ENCODE results near the gene CCM2. TPM values are rescaled to one million over a fixed set of nuclear protein-coding genes. Genes with fewer than 3 reads are reported as not detected.

The CCM2 gene
- total and polyA plus RNA-seq, 5 experiments from 2014 or later = 49.9 to 167 (median 81.7) TPM

- POLR2A ChIA-PET = interaction anchor here (0.5 to 10.5 kb wide), 16 partner anchors 10 to 488 kb away, joined by 3 to 207 read pairs (median 4); partner anchors contain the start of genes CCM2, DDX56, NUDCD3 and PURB
- H3K4me3 Mint-ChIP-seq = peak overlapping the region; percentile 90 to 99 (median 94)
- peaks cover 24 to 83% (median 75%) of the 10 kb centered on the region in 4 donors for H3K4me1 Mint-ChIP-seq
- peak overlapping the region; percentile 89 to 98 (median 96) for H3K27ac Mint-ChIP-seq
- DNase-seq = peak in 3 of 10 donors; percentile 14 to 62 (median 20)
- H3K36me3 Mint-ChIP-seq = peaks cover 0 to 45% (median 0%) of the 10 kb centered on the region in 3 donors
- no peak for ATAC-seq
- H3K9me3 Mint-ChIP-seq = no peaks in the 10 kb centered on the region
- H3K27me3 Mint-ChIP-seq = no peaks in the 10 kb centered on the region
Measured at GRCh38 chr7:44977959-44978335, 22.1 kb upstream of the CCM2 start.

DNA sequence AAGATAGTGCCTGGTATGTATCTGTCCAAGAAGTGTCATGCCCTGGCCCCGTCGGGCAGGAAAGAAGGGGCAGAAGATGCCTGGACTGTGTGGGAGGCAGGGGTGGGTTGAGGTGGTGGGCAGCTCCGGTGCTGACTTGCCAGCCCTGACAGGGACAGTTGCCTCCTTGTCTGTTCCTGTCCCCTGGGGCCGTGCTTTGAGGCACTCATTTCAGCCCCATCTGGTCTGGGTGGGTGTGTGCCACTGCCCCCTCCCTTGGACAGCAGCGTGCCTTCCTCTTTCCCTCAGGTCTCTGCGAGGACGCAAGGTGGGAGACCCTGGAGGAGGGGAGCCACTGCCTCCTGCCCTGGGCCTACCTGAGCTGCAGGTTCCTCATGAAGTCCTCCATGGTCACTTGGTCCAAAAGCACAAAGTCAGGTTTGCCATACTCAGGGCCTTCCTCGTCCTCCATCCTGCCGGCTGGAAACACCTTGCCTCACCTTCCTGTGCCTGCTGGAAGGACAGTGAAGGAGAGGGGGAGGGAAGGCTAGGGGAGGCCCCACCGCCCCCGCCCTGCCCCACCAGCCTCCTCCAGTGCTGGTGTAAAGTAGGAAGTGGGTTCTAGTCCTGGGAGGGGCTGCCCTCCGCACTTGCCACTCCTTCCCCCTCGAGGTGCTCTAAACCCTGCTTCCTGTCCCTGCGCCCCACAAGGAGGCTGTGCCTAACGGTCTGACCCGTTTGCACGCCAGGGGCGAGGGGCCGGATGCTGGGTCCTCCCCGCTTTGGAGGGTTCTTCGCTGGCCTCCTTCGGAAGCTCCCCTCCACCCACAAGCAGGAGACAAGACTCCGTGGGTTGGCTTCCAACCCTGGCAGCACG is 21.3 kb upstream of the CCM2 start, which contains the start of gene MYO1G:
Gene MYO1G, minus strand, starts transcription at position 505 of the 856 bp plus-strand sequence. Its CDS starts 54 bp downstream, at position 451.
- Mint-ChIP-seq H3K9me3 (no peaks in the 10 kb centered on the region), H3K4me3 (peak within 1 kb of the TSS; percentile 90 to 99 (median 94)), H3K4me1 (peaks cover 27 to 87% (median 79%) of the 10 kb centered on the region in 4 donors), H3K36me3 (peaks cover 0 to 49% (median 6%) of the 10 kb centered on the region in 3 donors), H3K27ac (peak within 1 kb of the TSS; percentile 89 to 98 (median 96)), H3K27me3 (no peaks in the 10 kb centered on the region)
- POLR2A ChIA-PET = interaction anchor here (0.5 to 10.5 kb wide), 19 partner anchors 10 to 489 kb away, joined by 3 to 207 read pairs (median 4); partner anchors contain the start of genes CCM2, DDX56, NUDCD3 and PURB
- peak; percentile 81 to 85 for ATAC-seq
- DNase-seq = peak; percentile 60 to 95 (median 86)

GRCh38 chr7:44979481-44980392 is 20.3 kb upstream of the CCM2 start:
- peak overlapping the region; percentile 90 to 99 (median 94) for H3K4me3 Mint-ChIP-seq
- no peaks in the 10 kb centered on the region for H3K9me3 Mint-ChIP-seq
- H3K36me3 Mint-ChIP-seq = peaks cover 2 to 51% (median 16%) of the 10 kb centered on the region in 3 donors
- ATAC-seq = no peak
- H3K27me3 Mint-ChIP-seq = no peaks in the 10 kb centered on the region
- peaks cover 32 to 88% (median 80%) of the 10 kb centered on the region in 4 donors for H3K4me1 Mint-ChIP-seq
- H3K27ac Mint-ChIP-seq = peak overlapping the region; percentile 89 to 98 (median 96)
- POLR2A ChIA-PET = interaction anchor here (0.6 to 10.5 kb wide), 13 partner anchors 9 to 490 kb away, joined by 3 to 207 read pairs (median 4); partner anchors contain the start of genes CCM2, NUDCD3, PURB and TBRG4
- DNase-seq = peak in 1 of 10 donors; percentile 10

GRCh38 chr7:44980393-44981034 is 19.5 kb upstream of the CCM2 start:
- POLR2A ChIA-PET = interaction anchor here (0.6 to 10.5 kb wide), 8 partner anchors 11 to 135 kb away, joined by 3 to 207 read pairs (median 4); partner anchors contain the start of gene PURB
- H3K9me3 Mint-ChIP-seq = no peaks in the 10 kb centered on the region
- H3K4me1 Mint-ChIP-seq = peaks cover 35 to 88% (median 82%) of the 10 kb centered on the region in 4 donors
- ATAC-seq = peak; percentile 29 to 39
- peak in 9 of 10 donors; percentile 21 to 71 (median 53) for DNase-seq
- H3K36me3 Mint-ChIP-seq = peaks cover 8 to 52% (median 21%) of the 10 kb centered on the region in 3 donors
- H3K27ac Mint-ChIP-seq = peak overlapping the region; percentile 78 to 98 (median 94)
- peak overlapping the region; percentile 32 to 99 (median 94) for H3K4me3 Mint-ChIP-seq
- no peaks in the 10 kb centered on the region for H3K27me3 Mint-ChIP-seq

DNA sequence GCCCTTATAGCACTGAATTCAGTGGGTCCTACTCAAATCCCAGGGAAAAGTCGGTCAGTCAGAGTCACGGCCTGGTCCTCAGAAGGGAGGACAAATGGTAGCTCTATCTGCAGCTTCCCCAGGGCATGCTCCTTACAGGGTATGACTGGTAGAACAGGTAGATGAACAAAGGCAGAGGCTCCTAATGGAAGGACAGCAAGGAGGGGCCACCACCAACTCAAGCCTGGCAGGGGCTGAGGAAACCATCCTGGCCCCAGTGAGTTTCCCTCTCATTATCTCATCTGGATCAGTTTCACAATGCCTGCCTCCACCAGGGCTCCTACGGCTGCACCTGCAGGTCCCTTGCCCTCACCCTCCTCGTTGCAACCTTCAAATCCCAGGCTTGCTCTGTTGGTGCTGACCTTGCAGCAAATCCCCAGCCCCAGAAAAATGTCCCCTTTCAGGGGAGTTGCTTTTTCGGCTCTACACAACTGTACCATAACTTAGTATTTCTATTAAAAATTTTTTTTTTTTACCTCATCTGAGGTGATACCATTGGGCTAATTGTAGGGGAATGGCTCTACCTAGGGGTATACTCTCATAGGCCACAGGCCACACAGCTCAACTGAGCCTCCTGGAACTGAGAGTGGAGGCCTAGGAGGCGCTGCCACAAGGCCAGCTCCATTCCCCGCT is 18.8 kb upstream of the CCM2 start:
- no peak for ATAC-seq
- Mint-ChIP-seq H3K4me3 (peak overlapping the region in 7 of 10 donors; percentile 46 to 99 (median 93)), H3K27me3 (no peaks in the 10 kb centered on the region), H3K27ac (peak overlapping the region; percentile 78 to 98 (median 94)), H3K36me3 (peaks cover 8 to 55% (median 22%) of the 10 kb centered on the region in 3 donors), H3K4me1 (peaks cover 37 to 89% (median 84%) of the 10 kb centered on the region in 4 donors), H3K9me3 (no peaks in the 10 kb centered on the region)
- DNase-seq = peak in 1 of 10 donors; percentile 15
- POLR2A ChIA-PET = interaction anchor here (0.6 to 10.5 kb wide), 9 partner anchors 10 to 491 kb away, joined by 3 to 207 read pairs (median 4); partner anchors contain the start of gene TBRG4

DNA sequence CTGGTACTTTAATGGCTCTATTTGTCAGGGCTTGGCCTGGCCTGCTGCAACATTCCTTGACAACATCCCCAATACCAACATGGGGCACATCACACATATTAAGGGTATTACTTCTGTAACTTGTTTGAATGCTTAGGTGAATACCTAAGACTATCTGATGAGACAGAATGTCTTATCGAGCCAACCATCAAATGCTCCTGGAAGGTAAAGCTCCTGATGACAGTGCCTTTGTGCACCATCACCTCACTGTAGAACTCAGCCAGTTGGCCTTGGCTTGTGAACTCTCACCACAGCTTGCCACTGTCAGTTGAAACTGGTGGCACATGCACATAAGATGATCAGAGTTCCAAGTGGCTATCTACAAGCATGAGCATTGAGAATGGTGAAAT is 17.5 kb upstream of the CCM2 start:
- no peaks in the 10 kb centered on the region for H3K27me3 Mint-ChIP-seq
- POLR2A ChIA-PET = interaction anchor here (0.7 to 10.5 kb wide), 7 partner anchors 8 to 129 kb away, joined by 4 to 207 read pairs (median 8); partner anchors contain the start of gene TBRG4
- peaks cover 8 to 50% (median 22%) of the 10 kb centered on the region in 3 donors for H3K36me3 Mint-ChIP-seq
- peak in 1 of 10 donors; percentile 10 for DNase-seq
- H3K4me1 Mint-ChIP-seq = peaks cover 36 to 91% (median 84%) of the 10 kb centered on the region in 4 donors
- H3K4me3 Mint-ChIP-seq = peak overlapping the region in 3 of 10 donors; percentile 9 to 36 (median 34)
- H3K9me3 Mint-ChIP-seq = no peaks in the 10 kb centered on the region
- no peak for ATAC-seq
- H3K27ac Mint-ChIP-seq = peak overlapping the region in 8 of 10 donors; percentile 28 to 96 (median 65)

DNA sequence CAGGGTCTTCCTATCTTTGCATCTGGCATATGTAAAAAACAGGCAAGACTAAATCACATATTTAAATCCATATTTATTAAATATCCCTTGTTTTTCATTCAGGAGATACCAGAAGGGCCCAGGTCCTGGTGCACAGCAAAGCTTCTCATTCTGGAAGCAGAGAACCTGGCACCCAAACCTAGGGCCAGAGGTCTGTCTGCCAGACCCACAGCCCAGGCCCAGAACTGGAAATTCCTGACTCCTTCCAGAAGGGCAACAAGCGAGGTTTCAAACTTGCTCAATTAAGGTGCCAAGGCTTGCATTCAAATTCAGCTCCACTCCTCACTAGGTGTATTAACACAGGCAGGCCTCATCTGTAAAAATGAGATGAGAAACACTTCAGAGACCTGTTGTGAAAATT is 17.0 kb upstream of the CCM2 start:
- ATAC-seq (no peak), DNase-seq (peak in 1 of 10 donors; percentile 28)
- Mint-ChIP-seq H3K4me3 (peak overlapping the region in 3 of 10 donors; percentile 4 to 59 (median 34)), H3K4me1 (peaks cover 37 to 91% (median 84%) of the 10 kb centered on the region in 4 donors), H3K27ac (peak overlapping the region in 8 of 10 donors; percentile 51 to 99 (median 73)), H3K9me3 (no peaks in the 10 kb centered on the region), H3K36me3 (peaks cover 8 to 47% (median 22%) of the 10 kb centered on the region in 3 donors), H3K27me3 (no peaks in the 10 kb centered on the region)
- POLR2A ChIA-PET = interaction anchor here (0.7 to 4.9 kb wide), 6 partner anchors 9 to 129 kb away, joined by 3 to 44 read pairs (median 8); partner anchors contain the start of gene TBRG4

GRCh38 chr7:44983742-44984477 is 16.1 kb upstream of the CCM2 start:
- H3K36me3 Mint-ChIP-seq = peaks cover 8 to 47% (median 22%) of the 10 kb centered on the region in 3 donors
- H3K4me3 Mint-ChIP-seq = peak overlapping the region; percentile 36 to 99 (median 97)
- H3K27me3 Mint-ChIP-seq = no peaks in the 10 kb centered on the region
- DNase-seq (peak in 1 of 10 donors; percentile 46), ATAC-seq (no peak)
- H3K4me1 Mint-ChIP-seq = peaks cover 34 to 86% (median 78%) of the 10 kb centered on the region in 4 donors
- peak overlapping the region; percentile 22 to 100 (median 99) for H3K27ac Mint-ChIP-seq
- no peaks in the 10 kb centered on the region for H3K9me3 Mint-ChIP-seq
- POLR2A ChIA-PET = interaction anchor here (0.7 to 4.9 kb wide), 4 partner anchors 14 to 44 kb away, joined by 3 to 44 read pairs (median 23); partner anchors contain the start of gene CCM2

DNA sequence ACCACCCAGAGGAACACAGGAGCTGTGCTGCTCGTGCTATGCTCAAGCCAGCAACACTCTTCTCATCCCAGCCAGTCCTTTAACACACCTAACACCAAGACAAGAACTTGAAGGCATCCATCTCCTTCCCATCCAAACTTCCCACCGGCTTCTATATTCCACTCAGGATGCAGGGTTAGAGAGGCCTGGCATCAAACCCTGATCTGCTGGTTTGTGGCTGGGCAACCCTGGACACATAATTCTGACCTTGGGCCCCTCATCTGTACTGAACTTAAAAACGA is 15.6 kb upstream of the CCM2 start:
- Mint-ChIP-seq H3K36me3 (peaks cover 8 to 47% (median 22%) of the 10 kb centered on the region in 3 donors), H3K4me1 (peaks cover 29 to 81% (median 73%) of the 10 kb centered on the region in 4 donors), H3K27me3 (no peaks in the 10 kb centered on the region), H3K9me3 (no peaks in the 10 kb centered on the region), H3K4me3 (peak overlapping the region; percentile 36 to 99 (median 97)), H3K27ac (peak overlapping the region; percentile 22 to 100 (median 99))
- ATAC-seq (no peak), DNase-seq (no peak)
- POLR2A ChIA-PET = interaction anchor here (3.6 to 4.9 kb wide), 2 partner anchors 16 to 44 kb away, joined by 33 to 44 read pairs; partner anchors contain the start of gene CCM2
